ENCODE data around the gene EEF2K.

Gene EEF2K

DNA sequence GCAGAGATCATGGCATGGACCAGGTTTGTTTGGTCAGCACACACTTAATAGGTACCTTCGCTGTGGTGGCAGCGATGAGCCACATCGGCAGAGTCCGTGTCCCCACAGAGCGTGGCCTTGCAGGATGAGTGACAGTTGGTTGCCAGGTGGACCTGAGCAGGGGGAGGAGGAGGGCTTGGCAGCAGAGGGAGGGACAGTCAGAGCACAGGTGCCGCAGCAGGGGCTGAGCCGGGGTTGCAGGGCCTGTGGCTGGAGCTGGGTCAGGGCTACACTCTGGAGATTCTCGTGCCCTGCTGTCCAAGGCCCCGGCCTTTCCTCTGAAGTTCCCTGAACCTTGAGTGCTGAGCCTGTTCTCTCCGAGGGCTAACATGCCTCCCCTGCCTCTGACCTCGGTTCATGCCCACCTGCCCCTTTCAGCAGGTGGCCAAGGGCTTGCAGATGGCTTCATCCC, 116.0 kb downstream of the EEF2K start:
- no peak for DNase-seq (ENCODE audit: low spot score)
- no peak for TF ChIP-seq CTCF (IDR thresholded peaks at IDR 0.05; ENCODE audit: extremely low read depth, missing control alignments)

DNA sequence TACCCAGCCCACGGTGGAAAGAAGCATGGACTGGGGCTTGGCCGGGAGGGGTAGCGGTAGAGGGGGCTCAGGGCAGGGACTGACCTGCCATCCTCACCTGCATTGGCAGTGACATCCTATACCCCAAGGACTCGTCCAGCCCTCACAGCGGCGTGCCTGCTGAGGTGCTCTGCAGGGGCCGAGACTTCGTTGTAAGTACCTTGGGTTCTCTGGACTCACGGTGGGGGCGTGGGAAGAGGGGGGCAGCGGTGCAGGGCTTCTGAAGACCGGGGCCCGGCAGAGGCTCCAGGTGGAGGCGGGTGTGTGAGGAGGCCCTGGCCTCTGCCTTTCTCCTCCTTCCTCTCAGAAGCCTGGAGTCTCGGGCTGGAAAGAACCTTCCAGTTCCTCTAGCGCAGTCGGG, 116.7 kb downstream of the EEF2K start:
- TF ChIP-seq CTCF (IDR thresholded peaks at IDR 0.05; ENCODE audit: extremely low read depth, missing control alignments) = no peak
- no peak for DNase-seq (ENCODE audit: low spot score)

DNA sequence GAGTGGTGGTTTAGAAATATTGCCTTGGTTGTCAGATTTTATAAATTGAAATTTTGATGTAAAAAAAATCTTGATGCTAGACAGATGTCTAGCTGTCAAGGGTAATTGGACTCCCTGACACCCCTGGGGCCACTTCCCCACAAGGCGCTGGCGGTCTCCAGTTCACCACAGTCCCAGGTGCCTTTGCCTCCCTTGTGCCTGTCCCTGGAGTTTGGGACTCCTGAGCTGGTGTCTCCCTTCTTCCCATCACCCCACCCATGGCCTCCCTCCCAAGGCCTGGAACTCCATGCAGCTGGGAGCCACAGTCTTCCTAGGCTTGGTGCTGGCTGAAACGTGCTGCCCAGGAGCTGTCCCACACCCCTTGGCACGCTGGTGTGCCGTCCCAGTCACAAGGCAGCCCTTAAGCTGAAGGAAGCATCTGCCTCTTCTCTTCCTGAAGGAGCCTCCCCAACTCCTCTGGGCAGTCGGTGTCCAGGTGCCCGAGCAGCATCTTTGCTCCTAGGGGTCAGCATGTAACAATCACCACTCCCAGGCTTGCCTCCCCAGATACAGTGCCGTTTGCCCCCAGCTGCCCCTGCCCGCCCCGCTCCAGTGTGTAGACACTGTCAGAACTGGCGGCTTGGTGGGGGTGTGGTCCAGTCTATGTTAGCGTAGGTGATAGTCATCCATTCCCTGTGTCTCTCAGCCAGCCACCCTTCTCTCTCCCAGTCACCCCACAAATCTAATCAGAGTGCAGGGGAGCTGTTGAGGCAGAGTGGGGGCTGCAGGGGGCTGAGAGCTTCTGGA, 117.3 kb downstream of the EEF2K start:
- TF ChIP-seq CTCF (IDR thresholded peaks at IDR 0.05; ENCODE audit: extremely low read depth, missing control alignments) = no peak

GRCh38 chr16:22323959-22324786, 118.1 kb downstream of the EEF2K start:
- no peak for DNase-seq (ENCODE audit: low spot score)
- no peak for TF ChIP-seq CTCF (IDR thresholded peaks at IDR 0.05; ENCODE audit: extremely low read depth, missing control alignments)

More for the DNA sequence above, 117.3 kb downstream of the EEF2K start:
- DNase-seq (ENCODE audit: low spot score) = no peak

GRCh38 chr16:22324787-22325597, 118.9 kb downstream of the EEF2K start:
- TF ChIP-seq CTCF (IDR thresholded peaks at IDR 0.05; ENCODE audit: extremely low read depth, missing control alignments) = no peak
- no peak for DNase-seq (ENCODE audit: low spot score)

DNA sequence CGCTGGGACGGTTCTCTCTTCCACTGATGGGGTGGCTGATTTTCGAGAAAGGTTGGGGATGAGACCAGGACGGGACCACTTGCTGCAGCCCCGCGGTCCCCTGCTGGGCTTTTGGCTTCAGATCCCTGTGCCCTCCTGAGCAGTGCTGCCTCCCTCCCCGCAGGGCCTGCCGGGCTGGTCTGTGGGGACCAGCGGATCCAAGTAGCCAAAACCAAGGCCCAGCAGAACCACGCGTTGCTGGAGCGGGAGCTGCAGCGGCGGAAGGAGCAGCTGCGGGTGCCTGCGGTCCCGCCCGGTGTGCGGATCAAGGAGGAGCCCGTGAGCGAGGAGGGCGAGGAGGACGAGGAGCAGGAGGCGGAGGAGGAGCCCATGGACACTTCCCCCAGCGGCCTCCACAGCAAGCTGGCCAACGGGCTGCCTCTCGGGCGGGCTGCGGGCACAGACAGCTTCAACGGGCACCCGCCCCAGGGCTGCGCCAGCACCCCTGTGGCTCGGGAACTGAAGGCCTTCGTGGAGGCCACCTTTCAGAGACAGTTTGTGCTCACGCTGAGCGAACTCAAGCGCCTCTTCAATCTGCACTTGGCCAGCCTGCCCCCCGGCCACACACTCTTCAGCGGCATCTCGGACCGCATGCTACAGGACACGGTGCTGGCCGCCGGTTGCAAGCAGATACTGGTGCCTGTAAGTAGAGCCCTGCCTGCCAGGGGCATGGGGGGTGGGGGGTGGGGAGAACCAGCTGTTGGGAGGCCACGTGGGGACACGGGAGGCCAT, 119.7 kb downstream of the EEF2K start:
- no peak for DNase-seq (ENCODE audit: low spot score)
- TF ChIP-seq CTCF (IDR thresholded peaks at IDR 0.05; ENCODE audit: extremely low read depth, missing control alignments) = no peak

Measured in GM20000 (cell line).